Progenitor cell of endocrine pancreas (in vitro differentiated cells): ENCODE results near the gene C2orf78. TPM values are rescaled to one million over a fixed set of nuclear protein-coding genes. Genes with fewer than 3 reads are reported as not detected.
A peak's percentile ranks its signal among the peaks of the same experiment; 100 is the strongest.
"Not testable (repeated sequence)": the region's sequence is repeated elsewhere in the genome, so short reads cannot be mapped to it uniquely, and the experiment has no call there.

ENCODE experiments used
- DNase-seq: peaks from one replicate; pipeline ENCODE4 v3.0.0; 2021; ENCODE audit warnings: low spot score; ENCODE audit not compliant: unreplicated experiment
- H3K27ac Mint-ChIP-seq: 2 replicates; pipeline ENCODE4 v1.8.0; 2021; ENCODE audit warnings: mild to moderate bottlenecking, moderate library complexity, mixed read lengths
- H3K27me3 Mint-ChIP-seq: 2 replicates; pipeline ENCODE4 v1.8.0; 2021; ENCODE audit warnings: mixed read lengths
- H3K36me3 Mint-ChIP-seq: 2 replicates; pipeline ENCODE4 v1.8.0; 2022; ENCODE audit warnings: mixed read lengths; ENCODE audit not compliant: insufficient read depth
- H3K4me1 Mint-ChIP-seq: 2 replicates; pipeline ENCODE4 v1.8.0; 2021; ENCODE audit warnings: low read depth, mixed read lengths
- H3K4me3 Mint-ChIP-seq: 2 replicates; pipeline ENCODE4 v1.8.0; 2021; ENCODE audit warnings: low read depth, mild to moderate bottlenecking, moderate library complexity, mixed read lengths
- H3K9me3 Mint-ChIP-seq: 2 replicates; pipeline ENCODE4 v1.8.0; 2021; ENCODE audit warnings: low read depth, mixed read lengths
- total RNA-seq: library from RNA; stranded (reverse); gene quantifications from 2 replicates; pipeline ENCODE4 v1.2.1, GENCODE V29; 2021
- TF ChIP-seq, protein P1 (sequence below): fragments of 200-600 bp; sonication (generic); IDR thresholded peaks from one replicate; pipeline ENCODE4 v1.5.0; 2021; ENCODE audit warnings: antibody characterized with exemption, mild to moderate bottlenecking; ENCODE audit not compliant: unreplicated experiment

C2orf78 gene
- total RNA-seq, 1 donor from 2014 or later: not detected

DNA sequence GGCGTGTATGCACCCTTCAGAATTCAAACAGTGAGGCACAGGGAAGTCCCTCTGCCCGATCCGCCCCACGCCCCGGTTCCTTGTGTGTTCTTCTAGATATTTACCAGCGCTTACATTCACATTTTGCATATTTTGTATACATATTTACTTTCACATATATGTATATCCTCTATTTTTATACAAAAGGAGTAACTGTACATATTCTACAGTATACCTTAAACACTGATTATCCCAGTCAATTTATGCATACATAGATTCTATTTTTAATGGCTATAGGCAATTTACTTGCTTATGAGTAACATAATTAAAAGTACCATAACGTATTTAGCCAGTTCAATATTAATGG lies 3.8 kb upstream of the C2orf78 start:
- peak overlapping the region; percentile 98 for H3K4me3 Mint-ChIP-seq
- no peaks in the 10 kb centered on the region for H3K9me3 Mint-ChIP-seq
- H3K27ac Mint-ChIP-seq: no peak overlapping the region
- TF ChIP-seq, protein P1, sequence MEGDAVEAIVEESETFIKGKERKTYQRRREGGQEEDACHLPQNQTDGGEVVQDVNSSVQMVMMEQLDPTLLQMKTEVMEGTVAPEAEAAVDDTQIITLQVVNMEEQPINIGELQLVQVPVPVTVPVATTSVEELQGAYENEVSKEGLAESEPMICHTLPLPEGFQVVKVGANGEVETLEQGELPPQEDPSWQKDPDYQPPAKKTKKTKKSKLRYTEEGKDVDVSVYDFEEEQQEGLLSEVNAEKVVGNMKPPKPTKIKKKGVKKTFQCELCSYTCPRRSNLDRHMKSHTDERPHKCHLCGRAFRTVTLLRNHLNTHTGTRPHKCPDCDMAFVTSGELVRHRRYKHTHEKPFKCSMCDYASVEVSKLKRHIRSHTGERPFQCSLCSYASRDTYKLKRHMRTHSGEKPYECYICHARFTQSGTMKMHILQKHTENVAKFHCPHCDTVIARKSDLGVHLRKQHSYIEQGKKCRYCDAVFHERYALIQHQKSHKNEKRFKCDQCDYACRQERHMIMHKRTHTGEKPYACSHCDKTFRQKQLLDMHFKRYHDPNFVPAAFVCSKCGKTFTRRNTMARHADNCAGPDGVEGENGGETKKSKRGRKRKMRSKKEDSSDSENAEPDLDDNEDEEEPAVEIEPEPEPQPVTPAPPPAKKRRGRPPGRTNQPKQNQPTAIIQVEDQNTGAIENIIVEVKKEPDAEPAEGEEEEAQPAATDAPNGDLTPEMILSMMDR: no peak
- peaks cover 6% of the 10 kb centered on the region for H3K36me3 Mint-ChIP-seq
- no peaks in the 10 kb centered on the region for H3K27me3 Mint-ChIP-seq
- DNase-seq: no peak
- peaks cover 4% of the 10 kb centered on the region for H3K4me1 Mint-ChIP-seq

DNA sequence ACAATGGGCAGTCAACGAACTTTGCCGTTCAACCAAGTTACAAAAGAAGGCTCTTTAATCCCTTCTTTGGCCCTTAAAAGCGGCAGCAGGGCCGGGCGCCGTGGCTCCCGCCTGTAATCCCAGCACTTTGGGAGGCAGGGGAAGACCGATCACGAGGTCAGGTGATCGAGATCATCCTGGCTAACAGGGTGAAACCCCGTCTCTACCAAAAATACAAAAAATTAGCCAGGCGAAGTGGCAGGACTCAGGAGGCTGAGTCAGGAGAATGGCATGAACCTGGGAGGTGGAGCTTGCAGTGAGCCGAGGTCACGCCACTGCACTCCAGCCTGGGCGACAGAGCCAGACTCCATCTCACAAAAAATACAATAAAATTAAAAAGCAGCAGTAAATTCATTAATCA lies 581 bp upstream of the C2orf78 start:
- not testable (repeated sequence) for H3K4me1 Mint-ChIP-seq, H3K36me3 Mint-ChIP-seq, H3K4me3 Mint-ChIP-seq, H3K27ac Mint-ChIP-seq, H3K9me3 Mint-ChIP-seq, DNase-seq, H3K27me3 Mint-ChIP-seq

DNA sequence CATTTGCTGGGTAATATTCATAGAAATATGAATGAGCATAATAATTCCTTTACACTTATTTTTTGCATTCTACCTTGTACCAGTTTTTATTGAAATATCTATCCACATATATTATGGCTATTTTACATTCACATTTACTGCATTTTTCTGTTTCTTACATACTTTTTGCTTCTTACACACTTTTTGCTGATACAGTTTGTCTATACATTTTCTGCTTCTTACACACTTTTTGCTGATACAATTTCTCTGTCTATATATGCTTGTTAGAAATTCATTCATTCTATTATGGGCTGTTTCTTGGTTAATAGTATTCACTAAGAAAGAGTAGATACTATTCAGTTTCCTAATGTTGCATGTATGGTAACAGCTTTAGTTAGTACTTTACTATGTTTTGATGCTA lies 27.9 kb downstream of the C2orf78 start:
- Mint-ChIP-seq H3K27ac (no peak overlapping the region), H3K36me3 (no peaks in the 10 kb centered on the region), H3K27me3 (peaks cover 37% of the 10 kb centered on the region), H3K4me3 (no peak overlapping the region), H3K9me3 (no peaks in the 10 kb centered on the region), H3K4me1 (peaks cover 4% of the 10 kb centered on the region)
- no peak for DNase-seq
- TF ChIP-seq, protein P1: no peak

DNA sequence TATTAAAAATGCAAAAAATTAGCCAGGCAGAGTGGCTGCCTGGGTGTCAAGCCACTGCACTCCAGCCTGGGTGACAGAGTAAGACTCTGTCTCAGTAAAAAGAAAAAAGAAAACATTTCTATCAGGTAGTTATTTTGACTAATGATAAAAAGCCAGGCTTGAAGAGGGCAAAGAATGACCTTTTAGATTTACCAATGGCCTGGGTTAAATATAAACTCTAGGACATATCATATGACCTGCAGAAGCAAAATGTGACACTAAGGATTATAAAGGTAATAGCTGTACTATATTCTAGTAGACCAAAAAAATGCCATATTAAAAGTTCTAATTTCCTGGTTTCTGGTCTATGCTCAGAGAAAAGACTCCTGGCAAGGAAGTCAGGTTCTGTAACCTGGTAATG lies 28.7 kb downstream of the C2orf78 start:
- Mint-ChIP-seq H3K27ac (no peak overlapping the region), H3K4me1 (peaks cover 4% of the 10 kb centered on the region), H3K36me3 (no peaks in the 10 kb centered on the region), H3K27me3 (peaks cover 37% of the 10 kb centered on the region), H3K9me3 (no peaks in the 10 kb centered on the region), H3K4me3 (no peak overlapping the region)
- no peak for DNase-seq
- TF ChIP-seq, protein P1: no peak

DNA sequence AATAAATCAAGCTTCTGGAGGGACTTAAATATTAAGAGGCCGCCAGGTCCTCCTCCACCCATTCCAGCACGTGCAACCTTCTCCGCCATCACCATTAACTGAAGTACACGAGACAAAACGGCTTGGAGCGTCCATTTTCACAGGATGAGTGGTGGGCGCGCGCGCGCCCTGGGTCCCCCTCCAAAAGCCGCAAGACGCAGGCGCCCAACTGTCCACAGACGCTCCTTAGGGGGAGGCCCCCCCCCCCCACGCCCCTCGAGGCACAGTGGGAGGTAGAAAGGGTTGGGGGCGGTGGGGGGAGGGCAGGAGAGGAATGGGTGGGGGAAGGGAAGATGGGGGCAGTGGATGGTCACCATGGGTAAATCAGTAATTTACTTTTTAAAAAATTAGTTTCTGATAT lies 34.3 kb downstream of the C2orf78 start:
- no peak for DNase-seq
- no peak overlapping the region for H3K4me3 Mint-ChIP-seq
- H3K36me3 Mint-ChIP-seq: no peaks in the 10 kb centered on the region
- no peaks in the 10 kb centered on the region for H3K9me3 Mint-ChIP-seq
- no peak overlapping the region for H3K27ac Mint-ChIP-seq
- peaks cover 57% of the 10 kb centered on the region for H3K27me3 Mint-ChIP-seq
- H3K4me1 Mint-ChIP-seq: no peaks in the 10 kb centered on the region
- TF ChIP-seq, protein P1: no peak

DNA sequence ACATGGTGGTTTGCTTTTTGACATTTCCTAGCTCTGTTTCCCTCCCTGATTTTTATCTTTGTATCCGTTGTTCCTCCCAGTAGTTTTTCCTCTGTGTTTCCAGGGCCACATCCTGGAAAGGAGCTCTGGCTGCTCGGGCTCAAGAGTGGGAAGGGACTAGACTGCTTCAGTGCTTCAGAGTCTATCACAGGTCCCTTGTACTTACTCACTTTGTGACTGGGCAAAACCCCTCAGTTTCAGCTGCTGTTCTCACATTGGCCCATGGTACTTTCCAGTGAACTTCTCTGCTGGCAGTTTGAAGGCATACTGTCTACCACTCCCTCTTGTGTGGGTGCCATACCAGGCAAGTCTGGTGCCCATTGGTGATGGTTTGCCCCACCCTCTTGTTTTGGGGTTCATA lies 37.2 kb downstream of the C2orf78 start:
- H3K9me3 Mint-ChIP-seq: no peaks in the 10 kb centered on the region
- peaks cover 43% of the 10 kb centered on the region for H3K27me3 Mint-ChIP-seq
- no peak overlapping the region for H3K4me3 Mint-ChIP-seq
- no peak overlapping the region for H3K27ac Mint-ChIP-seq
- no peak for DNase-seq
- no peaks in the 10 kb centered on the region for H3K4me1 Mint-ChIP-seq
- TF ChIP-seq, protein P1: no peak
- no peaks in the 10 kb centered on the region for H3K36me3 Mint-ChIP-seq
